ENCODE measurements around the gene TSPAN14. TPM values are rescaled to one million over a fixed set of nuclear protein-coding genes. Genes with fewer than 3 reads are reported as not detected.

TSPAN14 gene
- total and polyA plus RNA-seq, 2 of the 13 experiments (the other 11 are each of a cell fraction or from before 2014, with no cell fraction given): 24.1 to 80.6 TPM

DNA sequence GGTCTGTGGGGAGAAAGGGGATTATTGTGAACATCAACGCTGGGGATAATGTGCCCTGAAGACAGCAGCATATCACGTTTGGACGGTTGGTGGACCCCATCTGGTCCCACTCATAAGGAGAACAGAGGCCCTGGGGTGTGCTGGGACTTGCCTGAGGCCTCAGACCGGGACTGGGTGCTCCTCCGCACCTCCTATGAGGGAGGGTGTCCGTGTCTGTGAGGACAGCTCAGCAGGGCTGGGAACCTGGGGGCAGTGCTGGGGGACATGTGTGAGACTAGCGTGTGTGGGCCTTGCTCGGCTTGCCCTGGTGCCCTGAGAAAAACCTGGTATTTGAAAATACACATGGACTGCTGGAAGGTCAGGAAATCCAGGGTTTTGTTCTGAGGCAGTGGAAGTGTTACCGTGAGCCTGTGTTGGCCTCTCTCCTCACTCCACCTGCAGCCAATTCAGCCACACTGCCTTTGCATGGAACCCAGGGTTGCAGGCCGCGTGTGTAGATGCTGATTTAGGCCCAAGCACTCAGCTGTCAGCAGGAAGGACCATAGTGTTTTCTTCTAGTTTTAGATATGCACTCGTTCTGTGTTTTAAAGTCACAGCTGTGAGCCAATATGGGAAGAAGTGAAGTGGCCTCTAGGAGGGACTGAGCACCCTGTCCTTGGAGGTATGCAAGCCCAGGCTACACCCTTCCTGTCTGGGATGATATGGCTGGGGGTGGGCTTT lies 70.2 kb downstream of the TSPAN14 start:
- in situ Hi-C loops (cut with HindIII; ENCODE audit: extremely low pct_ligation_motif_present, low pct_unique_long_range_greater_than_20kb) (loop anchor here (25.0 kb wide), 1 partner anchor 262 kb away; no protein-coding TSS in a partner anchor), intact Hi-C loops (cut with micrococcal nuclease; ENCODE audit: unreplicated experiment) (no loop called here)
- Histone ChIP-seq H3K9me3 (ENCODE audit: low read length) (no peaks in the 10 kb centered on the region), H4K20me1 (ENCODE audit: insufficient read depth, low read length) (0 out of 2 replicates have a peak, but pooled peaks cover 2% of the 10 kb centered on the region), H3K4me3 (replicated peaks in 1 of 3; ENCODE audit: insufficient read depth in 1 of 3, low read depth in 2 of 3, low read length in 3 of 3) (no peak overlapping the region), H3K79me2 (ENCODE audit: insufficient read depth, low read length) (no peaks in the 10 kb centered on the region), H3K4me1 (ENCODE audit: insufficient read depth, low read length) (peaks cover 15% of the 10 kb centered on the region), H3K27me3 (ENCODE audit: control insufficient read depth in 1 of 2, insufficient read depth in 2 of 2, low read length in 2 of 2) (no peaks in the 10 kb centered on the region; a peak in 2 of 5 replicates), H2AFZ (ENCODE audit: low read length) (no peak overlapping the region), H3K36me3 (replicated peaks in 1 of 2; ENCODE audit: control insufficient read depth in 1 of 2, insufficient read depth in 2 of 2, low read length in 2 of 2) (peaks cover 0 to 8% of the 10 kb centered on the region in 2 experiments; a peak in 1 of 5 replicates), H3K4me2 (ENCODE audit: low read depth, low read length) (no peak overlapping the region), H3K9ac (ENCODE audit: insufficient read depth, low read depth, low read length) (no peak overlapping the region), H3K27ac (ENCODE audit: extremely low read length, insufficient read depth, low read length) (no peak overlapping the region)
- FAIRE-seq (no peak), DNase-seq (ENCODE audit: low spot score) (no peak), ATAC-seq (peak; percentile 50)
- 66% methylated on average over 11 of the region's 12 CpGs for WGBS (ENCODE audit: low lambda C conversion rate)
- no TSS peak for BruUV-seq (replicated peaks)
- ChIA-PET POLR2A (no interaction called here), CTCF (ENCODE audit: low intra/inter-chr PET ratio, low total read pairs) (no interaction called here)
- TF ChIP-seq SMC3 (IDR thresholded peaks at IDR 0.05; ENCODE audit: low read length) (no peak), ZNF737 (CRISPR knock-in tag; IDR thresholded peaks at IDR 0.05; ENCODE audit: borderline replicate concordance) (0 out of 2 replicates have a peak, but pooled peaks have one; percentile 33), CENPX (CRISPR knock-in tag; IDR thresholded peaks at IDR 0.05) (no peak), POLR2G (IDR thresholded peaks at IDR 0.05; ENCODE audit: low read depth, low read length) (peak; percentile 41; the same call in 1 of the 2 replicates), RBFOX2 (IDR thresholded peaks at IDR 0.05; ENCODE audit: low read depth, low read length) (no peak), AGO2 (optimal IDR thresholded peaks at IDR 0.05; ENCODE audit: low read depth, low read length) (peak; percentile 65), POLR2AphosphoS5 (IDR thresholded peaks at IDR 0.05; ENCODE audit: low read depth, low read length) (0 out of 2 replicates have a peak, but pooled peaks have one; percentile 1), PITX1 (CRISPR knock-in tag; IDR thresholded peaks at IDR 0.05) (no peak)
- TF ChIP-seq, protein P1, sequence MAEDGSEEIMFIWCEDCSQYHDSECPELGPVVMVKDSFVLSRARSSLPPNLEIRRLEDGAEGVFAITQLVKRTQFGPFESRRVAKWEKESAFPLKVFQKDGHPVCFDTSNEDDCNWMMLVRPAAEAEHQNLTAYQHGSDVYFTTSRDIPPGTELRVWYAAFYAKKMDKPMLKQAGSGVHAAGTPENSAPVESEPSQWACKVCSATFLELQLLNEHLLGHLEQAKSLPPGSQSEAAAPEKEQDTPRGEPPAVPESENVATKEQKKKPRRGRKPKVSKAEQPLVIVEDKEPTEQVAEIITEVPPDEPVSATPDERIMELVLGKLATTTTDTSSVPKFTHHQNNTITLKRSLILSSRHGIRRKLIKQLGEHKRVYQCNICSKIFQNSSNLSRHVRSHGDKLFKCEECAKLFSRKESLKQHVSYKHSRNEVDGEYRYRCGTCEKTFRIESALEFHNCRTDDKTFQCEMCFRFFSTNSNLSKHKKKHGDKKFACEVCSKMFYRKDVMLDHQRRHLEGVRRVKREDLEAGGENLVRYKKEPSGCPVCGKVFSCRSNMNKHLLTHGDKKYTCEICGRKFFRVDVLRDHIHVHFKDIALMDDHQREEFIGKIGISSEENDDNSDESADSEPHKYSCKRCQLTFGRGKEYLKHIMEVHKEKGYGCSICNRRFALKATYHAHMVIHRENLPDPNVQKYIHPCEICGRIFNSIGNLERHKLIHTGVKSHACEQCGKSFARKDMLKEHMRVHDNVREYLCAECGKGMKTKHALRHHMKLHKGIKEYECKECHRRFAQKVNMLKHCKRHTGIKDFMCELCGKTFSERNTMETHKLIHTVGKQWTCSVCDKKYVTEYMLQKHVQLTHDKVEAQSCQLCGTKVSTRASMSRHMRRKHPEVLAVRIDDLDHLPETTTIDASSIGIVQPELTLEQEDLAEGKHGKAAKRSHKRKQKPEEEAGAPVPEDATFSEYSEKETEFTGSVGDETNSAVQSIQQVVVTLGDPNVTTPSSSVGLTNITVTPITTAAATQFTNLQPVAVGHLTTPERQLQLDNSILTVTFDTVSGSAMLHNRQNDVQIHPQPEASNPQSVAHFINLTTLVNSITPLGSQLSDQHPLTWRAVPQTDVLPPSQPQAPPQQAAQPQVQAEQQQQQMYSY (CRISPR knock-in tag; IDR thresholded peaks at IDR 0.05): no peak
- TF ChIP-seq, protein P2, sequence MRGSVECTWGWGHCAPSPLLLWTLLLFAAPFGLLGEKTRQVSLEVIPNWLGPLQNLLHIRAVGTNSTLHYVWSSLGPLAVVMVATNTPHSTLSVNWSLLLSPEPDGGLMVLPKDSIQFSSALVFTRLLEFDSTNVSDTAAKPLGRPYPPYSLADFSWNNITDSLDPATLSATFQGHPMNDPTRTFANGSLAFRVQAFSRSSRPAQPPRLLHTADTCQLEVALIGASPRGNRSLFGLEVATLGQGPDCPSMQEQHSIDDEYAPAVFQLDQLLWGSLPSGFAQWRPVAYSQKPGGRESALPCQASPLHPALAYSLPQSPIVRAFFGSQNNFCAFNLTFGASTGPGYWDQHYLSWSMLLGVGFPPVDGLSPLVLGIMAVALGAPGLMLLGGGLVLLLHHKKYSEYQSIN (CRISPR knock-in tag; IDR thresholded peaks at IDR 0.05; ENCODE audit: borderline replicate concordance): no peak
- TF ChIP-seq, protein P3, sequence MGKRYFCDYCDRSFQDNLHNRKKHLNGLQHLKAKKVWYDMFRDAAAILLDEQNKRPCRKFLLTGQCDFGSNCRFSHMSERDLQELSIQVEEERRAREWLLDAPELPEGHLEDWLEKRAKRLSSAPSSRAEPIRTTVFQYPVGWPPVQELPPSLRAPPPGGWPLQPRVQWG (CRISPR knock-in tag; IDR thresholded peaks at IDR 0.05; ENCODE audit: borderline replicate concordance, low read depth): no peak
- TF ChIP-seq, protein P4, sequence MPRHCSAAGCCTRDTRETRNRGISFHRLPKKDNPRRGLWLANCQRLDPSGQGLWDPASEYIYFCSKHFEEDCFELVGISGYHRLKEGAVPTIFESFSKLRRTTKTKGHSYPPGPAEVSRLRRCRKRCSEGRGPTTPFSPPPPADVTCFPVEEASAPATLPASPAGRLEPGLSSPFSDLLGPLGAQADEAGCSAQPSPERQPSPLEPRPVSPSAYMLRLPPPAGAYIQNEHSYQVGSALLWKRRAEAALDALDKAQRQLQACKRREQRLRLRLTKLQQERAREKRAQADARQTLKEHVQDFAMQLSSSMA (CRISPR knock-in tag; IDR thresholded peaks at IDR 0.05): no peak
